GM18508 (cell line): ENCODE results near the gene PSMD6.

Experiments
- ATAC-seq: cut with Tn5 transposase; IDR thresholded peaks from one replicate; pipeline ENCODE4 v1.9.1; 2021; ENCODE audit warnings: moderate number of reproducible peaks; ENCODE audit not compliant: insufficient read depth, unreplicated experiment

Gene PSMD6

GRCh38 chr3:63963496-63963895 is 59.8 kb downstream of the PSMD6 start:
- no peak for ATAC-seq

DNA sequence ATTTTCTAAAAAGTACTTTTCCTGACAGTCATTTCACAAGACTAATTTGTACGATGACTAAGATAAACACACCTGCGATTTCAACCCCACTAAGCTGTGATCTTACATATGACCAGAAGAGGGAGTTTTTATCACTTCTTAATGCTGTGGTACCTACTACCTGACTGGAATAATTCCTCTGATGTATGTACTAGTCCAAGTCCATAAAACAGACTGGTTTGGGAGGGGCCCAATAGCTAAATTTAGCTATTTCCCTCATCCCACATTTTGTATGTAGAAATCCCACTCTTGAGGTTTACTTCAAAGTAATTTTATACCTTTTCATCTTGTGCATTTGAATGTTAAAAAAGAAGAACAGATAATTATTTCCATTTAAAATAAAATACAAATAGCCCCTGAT is 61.4 kb downstream of the PSMD6 start:
- peak; percentile 54 for ATAC-seq
